Measurements from ENCODE around the gene RASGRF1.

The RASGRF1 gene

DNA sequence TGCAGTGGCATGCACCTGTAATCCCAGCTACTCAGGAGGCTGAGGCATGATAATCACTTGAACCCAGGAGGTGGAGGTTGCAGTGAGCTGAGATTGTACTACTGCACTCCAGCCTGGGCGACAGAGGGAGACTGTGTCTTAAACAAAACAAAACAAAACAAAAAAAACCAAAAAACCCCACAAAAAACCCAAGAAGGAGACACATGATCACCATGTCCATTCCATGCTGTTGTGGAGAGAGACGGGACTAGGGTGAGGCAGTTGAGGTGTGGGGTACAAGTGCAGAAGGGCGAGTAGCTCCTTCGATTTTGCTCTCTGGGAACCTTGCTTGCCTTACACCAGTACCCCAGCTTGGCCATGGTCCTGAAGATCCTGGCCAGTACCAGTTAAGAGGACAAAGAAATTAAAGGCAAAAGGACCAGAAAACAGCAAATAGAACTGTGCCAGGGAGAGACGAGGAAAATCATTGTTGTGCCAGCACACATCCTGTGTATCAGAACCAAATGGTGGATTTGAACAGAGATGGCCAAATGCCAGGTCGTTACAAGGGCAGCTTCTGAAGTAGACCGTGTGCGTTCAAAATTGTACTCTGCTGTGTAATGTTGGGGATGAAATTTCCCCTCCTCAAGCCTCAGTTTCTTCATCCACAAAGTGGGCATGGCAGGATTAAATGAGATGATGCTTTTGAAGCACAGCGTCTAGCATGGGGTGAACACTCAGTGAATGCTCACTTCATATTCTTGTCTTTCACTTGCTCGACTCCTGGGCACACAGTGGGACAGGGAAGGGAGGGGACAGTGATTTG, 102.8 kb downstream of the RASGRF1 start:
- no peak for DNase-seq (ENCODE audit: low spot score)

DNA sequence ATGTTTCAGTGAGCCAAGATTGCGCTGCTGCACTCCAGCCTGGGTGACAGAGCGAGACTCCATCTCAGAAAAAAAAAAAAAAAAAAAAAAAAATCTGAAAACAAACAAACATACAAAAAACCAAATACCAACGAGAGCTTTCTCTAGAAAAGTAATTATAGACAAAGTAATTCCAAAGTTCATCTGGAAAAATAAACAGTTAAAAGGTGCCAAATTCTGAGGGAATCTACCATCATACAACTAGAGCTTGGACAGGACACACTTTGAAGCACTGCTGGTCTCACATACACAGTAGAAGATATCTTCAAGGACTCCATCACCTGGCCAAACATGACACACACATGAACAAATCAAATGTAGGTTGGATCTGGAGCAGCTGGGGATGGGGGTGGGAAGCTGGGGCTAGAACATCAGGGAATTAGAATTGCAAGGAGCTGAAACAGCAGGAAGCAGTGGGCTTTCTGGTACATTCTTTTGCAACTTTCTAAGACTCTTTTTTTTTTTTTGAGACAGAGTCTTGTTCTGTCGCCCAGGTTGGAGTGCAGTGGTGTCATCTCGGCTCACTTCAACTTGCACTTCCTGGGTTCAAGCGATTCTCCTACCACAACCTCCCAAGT, 104.6 kb downstream of the RASGRF1 start:
- DNase-seq (ENCODE audit: low spot score): no peak

DNA sequence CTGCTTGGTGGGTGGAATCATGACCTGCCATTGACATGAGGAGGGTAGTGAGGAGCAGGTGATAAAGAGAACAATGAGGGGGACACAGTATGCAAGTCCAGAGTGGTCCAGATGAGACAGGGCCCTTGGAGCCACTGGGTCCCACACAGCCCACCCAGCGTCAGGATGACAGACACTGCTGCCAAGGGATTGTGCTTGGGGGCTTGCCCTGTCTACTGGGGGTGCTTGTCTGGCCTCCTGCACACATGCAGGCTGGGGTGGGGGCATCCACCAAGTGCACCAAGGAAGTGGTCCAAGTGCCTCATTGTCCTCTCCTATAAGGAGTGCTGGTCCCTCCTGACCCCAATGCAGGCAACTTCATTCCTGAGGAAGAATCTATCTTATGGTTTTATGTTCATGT, 106.5 kb downstream of the RASGRF1 start:
- DNase-seq (ENCODE audit: low spot score): no peak

GRCh38 chr15:78983146-78983918, 107.2 kb downstream of the RASGRF1 start:
- no peak for DNase-seq (ENCODE audit: low spot score)

- no peak for DNase-seq (ENCODE audit: low spot score)
These were observed 107.8 kb downstream of the RASGRF1 start for GRCh38 chr15:78982736-78983135.

DNA sequence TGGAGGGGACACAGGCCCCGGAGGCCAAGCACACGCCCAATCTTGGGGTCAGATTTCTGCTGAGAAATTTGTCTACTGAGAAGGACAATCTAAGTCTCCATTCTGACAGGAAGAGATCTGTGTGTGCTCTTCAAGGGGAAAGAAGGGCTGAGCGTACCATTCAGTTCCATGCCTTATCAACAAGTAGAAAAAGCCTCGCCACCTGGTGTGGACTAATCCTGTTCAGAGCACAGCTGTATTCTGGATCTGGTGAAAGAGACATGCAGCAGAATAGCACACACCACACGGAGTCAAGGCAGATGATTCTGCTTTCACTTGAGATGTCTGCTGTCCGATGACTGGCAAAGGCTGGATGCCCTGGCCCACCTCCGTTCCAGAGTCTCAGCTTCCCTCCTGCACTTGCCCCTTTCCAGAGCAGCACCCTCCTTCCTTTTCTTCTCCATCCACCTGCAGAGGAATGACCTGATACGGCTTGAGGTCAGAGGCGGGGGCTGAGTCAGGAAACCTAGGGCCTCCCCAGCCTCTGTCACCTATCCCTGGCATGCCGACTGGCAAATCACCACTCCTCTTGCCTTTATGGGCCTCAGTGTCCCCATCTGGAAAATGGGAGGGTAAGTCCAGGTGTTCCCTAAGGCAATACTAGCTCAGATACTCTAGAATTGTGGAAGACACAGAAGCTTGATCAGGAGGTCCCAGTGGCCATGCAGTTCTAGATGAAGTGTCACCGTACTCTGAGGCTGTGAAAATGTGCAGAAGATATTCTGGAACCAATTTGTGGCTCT, 108.9 kb downstream of the RASGRF1 start:
- DNase-seq (ENCODE audit: low spot score): no peak

- DNase-seq (ENCODE audit: low spot score): peak; percentile 41
These were observed 110.9 kb downstream of the RASGRF1 start for GRCh38 chr15:78979456-78980320.

DNA sequence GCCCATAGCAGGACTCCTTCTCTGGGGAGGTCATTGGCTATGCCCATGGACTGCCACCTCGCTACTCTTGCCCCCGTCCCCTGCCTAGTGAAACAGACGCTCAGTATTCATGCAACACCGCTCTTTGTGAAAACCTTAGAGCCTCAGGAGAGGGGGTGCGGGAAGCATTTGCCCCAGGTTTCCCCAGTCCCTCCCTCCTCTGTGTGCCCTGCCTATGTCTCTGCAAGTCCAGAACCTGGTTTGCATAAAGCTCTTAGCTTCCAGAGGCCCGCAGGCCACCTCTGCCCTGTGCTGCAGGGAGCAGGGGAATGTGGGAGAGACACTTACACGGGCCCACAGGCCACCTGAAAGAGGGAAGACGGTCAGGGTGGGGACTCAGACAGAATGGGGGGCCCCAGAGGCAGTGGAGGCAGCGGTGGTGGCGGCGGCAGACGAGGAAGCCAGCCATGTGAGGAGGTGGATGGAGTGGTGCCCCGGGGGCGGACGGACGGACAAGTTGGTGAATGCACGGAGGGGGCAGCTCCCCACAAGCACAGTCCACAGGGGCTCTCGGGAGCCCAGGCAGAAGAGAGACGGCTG, 111.9 kb downstream of the RASGRF1 start:
- no peak for DNase-seq (ENCODE audit: low spot score)

- DNase-seq (ENCODE audit: low spot score): no peak
These were observed 112.8 kb downstream of the RASGRF1 start for GRCh38 chr15:78977591-78978347.

- no peak for DNase-seq (ENCODE audit: low spot score)
These were observed 113.4 kb downstream of the RASGRF1 start for GRCh38 chr15:78977091-78977571.

DNA sequence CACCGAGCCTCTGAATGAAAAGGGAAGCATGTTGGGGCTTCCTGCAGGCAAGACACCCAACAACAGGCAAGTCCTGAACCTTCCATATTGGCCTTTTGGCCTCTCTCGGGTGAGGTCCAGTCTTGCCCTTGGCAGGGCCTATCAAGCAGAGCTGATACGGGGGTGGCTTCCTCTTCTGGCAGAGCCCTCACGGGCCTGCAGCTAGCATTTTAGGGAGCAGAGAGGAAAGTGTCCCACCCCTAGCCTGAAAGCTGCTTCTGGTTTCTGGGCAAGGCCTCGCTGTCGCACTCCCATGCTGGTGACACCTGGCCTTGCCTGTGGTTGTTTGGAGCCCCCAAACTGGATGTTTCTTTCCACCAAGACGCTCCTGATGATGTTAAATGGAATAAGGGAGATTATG, 113.9 kb downstream of the RASGRF1 start:
- DNase-seq (ENCODE audit: low spot score): no peak

DNA sequence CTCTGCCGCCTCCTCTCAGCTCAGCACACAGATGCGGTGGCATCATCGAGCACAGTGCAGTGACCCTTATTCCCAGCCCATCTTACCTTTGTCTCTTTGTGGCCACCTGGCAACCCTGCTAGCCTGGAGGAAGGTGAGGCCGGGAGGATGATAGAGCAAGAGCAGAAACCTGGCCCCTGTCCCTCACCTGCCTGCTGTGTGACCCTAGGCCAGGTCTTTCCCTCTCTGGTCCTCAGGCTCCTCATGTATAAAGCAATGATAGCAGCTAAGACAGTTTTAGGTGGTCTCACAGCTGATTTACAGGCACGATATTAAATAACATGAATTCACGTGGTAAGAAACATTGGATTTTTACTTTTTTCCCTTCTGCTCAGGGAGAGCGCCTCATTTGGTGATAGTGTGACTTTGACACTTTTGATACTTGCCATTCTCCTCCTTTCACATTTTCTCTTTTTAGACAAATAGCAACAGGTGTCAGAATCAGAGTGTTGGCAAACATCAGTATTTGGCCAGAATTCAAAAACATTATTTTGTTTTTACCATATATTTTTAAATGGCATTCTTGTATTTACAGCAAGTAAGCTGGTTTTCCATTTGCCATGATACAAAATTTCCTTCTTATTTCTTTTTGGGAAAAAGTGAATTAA, 116.2 kb downstream of the RASGRF1 start:
- DNase-seq (ENCODE audit: low spot score): no peak

DNA sequence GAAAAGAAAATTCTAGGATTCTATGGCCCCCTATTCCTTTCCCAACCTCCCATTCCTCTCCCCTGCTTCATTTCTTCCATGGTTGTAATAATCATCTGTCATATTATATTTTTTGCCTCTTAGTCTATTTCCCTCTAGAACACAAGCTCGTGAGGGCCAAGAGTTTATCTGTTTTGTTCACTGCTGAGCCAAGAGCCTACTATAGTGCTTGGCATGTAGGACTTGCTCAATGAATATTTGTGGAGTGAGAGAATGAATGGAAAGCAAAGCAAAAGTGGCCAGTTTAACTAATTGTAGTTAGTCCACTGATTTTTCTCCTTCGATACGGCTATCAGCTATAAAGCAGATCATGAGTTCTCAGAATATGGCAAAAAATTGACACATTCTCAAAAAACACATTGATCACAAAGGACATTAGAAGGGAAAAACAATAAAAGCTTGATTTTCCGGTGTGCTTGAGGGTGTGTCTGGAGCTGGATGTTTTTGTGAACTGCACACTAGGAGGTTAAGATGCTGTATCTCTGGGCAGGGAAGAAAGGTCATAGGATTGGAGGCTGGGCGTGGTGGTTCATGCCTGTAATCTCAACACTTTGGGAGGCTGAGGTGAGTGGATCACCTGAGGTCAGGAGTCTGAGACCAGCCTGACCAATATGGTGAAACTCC, 120.8 kb downstream of the RASGRF1 start:
- DNase-seq (ENCODE audit: low spot score): no peak

DNA sequence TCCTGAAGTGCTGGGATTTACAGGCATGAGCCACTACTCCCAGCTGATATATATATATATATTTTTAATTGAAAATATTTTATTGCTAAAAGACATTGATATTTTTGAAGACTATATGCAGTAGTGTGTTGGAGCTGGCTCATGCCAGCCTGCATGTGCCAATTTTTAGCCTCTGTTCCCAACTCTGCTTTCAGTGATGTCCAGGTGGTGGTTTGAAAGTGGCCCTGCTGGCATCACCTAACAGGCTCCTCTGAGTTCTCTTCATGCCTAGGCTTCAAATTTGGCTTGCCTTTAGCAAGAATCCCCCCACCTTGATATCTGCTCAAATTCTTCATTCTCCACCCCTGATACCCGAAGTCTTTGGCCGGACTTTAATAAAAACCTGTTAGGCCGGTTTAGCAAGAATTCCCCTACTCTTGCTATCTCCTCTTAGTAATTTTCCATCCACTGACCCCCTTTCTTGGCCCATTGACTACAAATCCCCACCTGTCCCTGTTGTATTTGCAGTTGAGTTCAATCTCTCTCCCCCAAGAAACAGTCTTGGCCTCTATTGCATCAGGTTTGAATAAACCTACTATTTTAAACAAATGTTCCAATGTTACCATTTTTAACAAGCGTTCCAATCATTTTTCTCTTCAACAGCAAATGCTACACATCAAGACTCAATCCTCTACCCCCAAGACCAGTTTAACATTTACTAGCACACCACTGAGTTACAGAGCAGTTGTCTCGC, 121.9 kb downstream of the RASGRF1 start:
- DNase-seq (ENCODE audit: low spot score): no peak

GRCh38 chr15:78968114-78968513, 122.5 kb downstream of the RASGRF1 start:
- DNase-seq (ENCODE audit: low spot score): no peak

GRCh38 chr15:78960308-78960707, 130.3 kb downstream of the RASGRF1 start:
- DNase-seq (ENCODE audit: low spot score): no peak

- DNase-seq (ENCODE audit: low spot score): no peak
These were observed 131.2 kb downstream of the RASGRF1 start for GRCh38 chr15:78959360-78959759.

GRCh38 chr15:78957416-78958093, 133.0 kb downstream of the RASGRF1 start:
- DNase-seq (ENCODE audit: low spot score): no peak
